Peyer's patch (tissue), 4 donors: ENCODE data around the gene SLC66A2.

ENCODE experiments used
- POLR2A ChIP-seq, 2 donors: fragments of 450-650 bp; IDR thresholded peaks; one replicate each; pipeline ENCODE4 v1.5.1; 2017; ENCODE audit warnings: antibody characterized with exemption in 2 of 2, mild to moderate bottlenecking in 2 of 2, moderate library complexity in 2 of 2
- TF ChIP-seq, protein P1 (sequence below), 6 experiments: fragments of 450-650 bp in 4 of 6; fragments of 200-600 bp in 2 of 6; sonication (generic) in 1 of 6; IDR thresholded peaks; one replicate each; pipeline ENCODE4 v1.5.1; 2017 to 2019; ENCODE audit warnings: antibody characterized with exemption in 6 of 6, mild to moderate bottlenecking in 3 of 6, moderate library complexity in 1 of 6

DNA sequence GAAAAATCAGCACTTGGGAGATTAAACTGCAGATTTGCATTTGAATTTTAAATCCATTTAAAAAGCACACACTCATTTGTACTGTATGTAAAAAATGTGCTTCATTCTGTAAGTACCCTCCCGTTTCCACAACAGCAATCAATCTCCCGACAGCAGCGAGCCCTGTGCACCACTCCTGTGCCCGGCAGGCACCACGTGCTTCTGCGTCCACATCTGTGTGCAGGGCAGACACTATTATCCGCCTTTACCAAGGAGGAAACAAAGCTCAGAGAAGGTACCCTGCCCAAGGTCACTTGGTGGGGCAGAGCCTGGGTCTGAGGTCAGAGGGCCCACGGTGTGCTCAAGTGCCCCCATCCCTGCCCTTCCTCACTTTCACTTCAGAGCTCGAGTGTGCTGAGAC lies 20.5 kb upstream of the SLC66A2 start:
- TF ChIP-seq, protein P1, sequence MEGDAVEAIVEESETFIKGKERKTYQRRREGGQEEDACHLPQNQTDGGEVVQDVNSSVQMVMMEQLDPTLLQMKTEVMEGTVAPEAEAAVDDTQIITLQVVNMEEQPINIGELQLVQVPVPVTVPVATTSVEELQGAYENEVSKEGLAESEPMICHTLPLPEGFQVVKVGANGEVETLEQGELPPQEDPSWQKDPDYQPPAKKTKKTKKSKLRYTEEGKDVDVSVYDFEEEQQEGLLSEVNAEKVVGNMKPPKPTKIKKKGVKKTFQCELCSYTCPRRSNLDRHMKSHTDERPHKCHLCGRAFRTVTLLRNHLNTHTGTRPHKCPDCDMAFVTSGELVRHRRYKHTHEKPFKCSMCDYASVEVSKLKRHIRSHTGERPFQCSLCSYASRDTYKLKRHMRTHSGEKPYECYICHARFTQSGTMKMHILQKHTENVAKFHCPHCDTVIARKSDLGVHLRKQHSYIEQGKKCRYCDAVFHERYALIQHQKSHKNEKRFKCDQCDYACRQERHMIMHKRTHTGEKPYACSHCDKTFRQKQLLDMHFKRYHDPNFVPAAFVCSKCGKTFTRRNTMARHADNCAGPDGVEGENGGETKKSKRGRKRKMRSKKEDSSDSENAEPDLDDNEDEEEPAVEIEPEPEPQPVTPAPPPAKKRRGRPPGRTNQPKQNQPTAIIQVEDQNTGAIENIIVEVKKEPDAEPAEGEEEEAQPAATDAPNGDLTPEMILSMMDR (IDR thresholded peaks at IDR 0.05), result no peak
- no peak for TF ChIP-seq POLR2A (IDR thresholded peaks at IDR 0.05)
